ENCODE data around the gene NFIX.
A peak's percentile ranks its signal among the peaks of the same experiment; 100 is the strongest.

NFIX gene

GRCh38 chr19:13043285-13043684 is 48.0 kb downstream of the NFIX start:
- Histone ChIP-seq H3K9ac (ENCODE audit: low read length) (no peak overlapping the region), H3K4me1 (ENCODE audit: control insufficient read depth, insufficient read depth, low read length) (peaks cover 48% of the 10 kb centered on the region), H3K27me3 (ENCODE audit: control insufficient read depth, insufficient read depth, low read length) (no peaks in the 10 kb centered on the region), H3K4me3 (ENCODE audit: low read length) (no peak overlapping the region), H3K36me3 (ENCODE audit: control insufficient read depth, insufficient read depth, low read length) (no peaks in the 10 kb centered on the region), H3K9me3 (ENCODE audit: control insufficient read depth, low read length) (no peaks in the 10 kb centered on the region)

- H3K9ac ChIP-seq (ENCODE audit: low read length), result peak overlapping the region; percentile 7
- H3K36me3 ChIP-seq (ENCODE audit: control insufficient read depth, insufficient read depth, low read length), result no peaks in the 10 kb centered on the region
- H3K4me1 ChIP-seq (ENCODE audit: control insufficient read depth, insufficient read depth, low read length), result peaks cover 47% of the 10 kb centered on the region
- H3K4me3 ChIP-seq (ENCODE audit: low read length), result no peak overlapping the region
- no peaks in the 10 kb centered on the region for H3K9me3 ChIP-seq (ENCODE audit: control insufficient read depth, low read length)
- no peaks in the 10 kb centered on the region for H3K27me3 ChIP-seq (ENCODE audit: control insufficient read depth, insufficient read depth, low read length)
Measured at GRCh38 chr19:13044231-13044836, 49.1 kb downstream of the NFIX start.

GRCh38 chr19:13045812-13046211 is 50.5 kb downstream of the NFIX start:
- Histone ChIP-seq H3K27me3 (ENCODE audit: control insufficient read depth, insufficient read depth, low read length) (no peaks in the 10 kb centered on the region), H3K9me3 (ENCODE audit: control insufficient read depth, low read length) (no peaks in the 10 kb centered on the region), H3K36me3 (ENCODE audit: control insufficient read depth, insufficient read depth, low read length) (no peaks in the 10 kb centered on the region), H3K4me3 (ENCODE audit: low read length) (no peak overlapping the region), H3K4me1 (ENCODE audit: control insufficient read depth, insufficient read depth, low read length) (peaks cover 44% of the 10 kb centered on the region), H3K9ac (ENCODE audit: low read length) (no peak overlapping the region)

DNA sequence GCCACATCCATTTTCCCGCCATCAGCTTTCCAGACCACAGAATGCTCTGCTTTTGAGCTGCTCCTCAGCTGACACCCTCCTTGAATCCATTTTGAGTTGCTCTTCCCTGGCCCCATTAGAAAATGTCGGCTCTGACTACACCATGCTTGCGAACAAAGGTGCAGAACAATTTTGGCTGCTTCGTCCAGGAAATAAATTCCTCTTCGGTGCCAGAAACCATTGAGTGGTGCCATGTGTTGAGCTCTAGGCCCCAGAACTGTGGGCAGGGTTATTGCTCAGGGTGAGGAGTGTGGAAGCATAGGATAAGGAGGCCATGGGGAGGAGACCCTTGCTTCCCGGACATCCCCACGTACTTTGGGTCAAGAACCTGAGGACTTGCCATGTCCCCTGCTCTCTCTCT is 52.1 kb downstream of the NFIX start:
- peaks cover 57% of the 10 kb centered on the region for H3K4me1 ChIP-seq (ENCODE audit: control insufficient read depth, insufficient read depth, low read length)
- H3K9me3 ChIP-seq (ENCODE audit: control insufficient read depth, low read length), result no peaks in the 10 kb centered on the region
- no peaks in the 10 kb centered on the region for H3K36me3 ChIP-seq (ENCODE audit: control insufficient read depth, insufficient read depth, low read length)
- no peak overlapping the region for H3K4me3 ChIP-seq (ENCODE audit: low read length)
- no peaks in the 10 kb centered on the region for H3K27me3 ChIP-seq (ENCODE audit: control insufficient read depth, insufficient read depth, low read length)
- no peak overlapping the region for H3K9ac ChIP-seq (ENCODE audit: low read length)

DNA sequence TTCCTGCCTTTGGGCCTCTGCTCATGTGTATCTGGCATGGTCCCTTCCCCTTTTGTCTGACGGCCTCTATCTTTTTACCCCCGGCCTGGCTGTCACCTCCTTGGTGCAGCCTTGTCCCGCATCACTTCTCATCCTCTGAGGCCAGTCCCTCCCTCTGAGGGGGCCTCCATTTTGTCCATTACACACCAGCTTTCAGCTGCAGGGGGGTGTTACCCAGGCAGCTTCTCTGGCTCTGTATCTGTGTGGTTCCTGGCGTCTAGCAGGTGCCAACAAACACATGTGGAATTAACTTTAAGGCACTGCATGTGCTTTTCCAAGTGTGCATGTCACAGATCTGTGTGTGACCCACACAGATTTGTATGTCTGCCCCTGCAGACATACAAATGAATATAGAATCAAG is 55.0 kb downstream of the NFIX start:
- Histone ChIP-seq H3K9me3 (ENCODE audit: control insufficient read depth, low read length) (no peaks in the 10 kb centered on the region), H3K27me3 (ENCODE audit: control insufficient read depth, insufficient read depth, low read length) (no peaks in the 10 kb centered on the region), H3K36me3 (ENCODE audit: control insufficient read depth, insufficient read depth, low read length) (peaks cover 5% of the 10 kb centered on the region), H3K4me3 (ENCODE audit: low read length) (no peak overlapping the region), H3K4me1 (ENCODE audit: control insufficient read depth, insufficient read depth, low read length) (peaks cover 59% of the 10 kb centered on the region), H3K9ac (ENCODE audit: low read length) (no peak overlapping the region)

- Histone ChIP-seq H3K4me3 (ENCODE audit: low read length) (no peak overlapping the region), H3K27me3 (ENCODE audit: control insufficient read depth, insufficient read depth, low read length) (no peaks in the 10 kb centered on the region), H3K9ac (ENCODE audit: low read length) (peak overlapping the region; percentile 38), H3K4me1 (ENCODE audit: control insufficient read depth, insufficient read depth, low read length) (peaks cover 64% of the 10 kb centered on the region), H3K36me3 (ENCODE audit: control insufficient read depth, insufficient read depth, low read length) (peaks cover 5% of the 10 kb centered on the region), H3K9me3 (ENCODE audit: control insufficient read depth, low read length) (no peaks in the 10 kb centered on the region)
Measured at GRCh38 chr19:13051557-13052165, 56.4 kb downstream of the NFIX start.

GRCh38 chr19:13052447-13053175 is 57.3 kb downstream of the NFIX start:
- H3K4me3 ChIP-seq (ENCODE audit: low read length), result no peak overlapping the region
- H3K9ac ChIP-seq (ENCODE audit: low read length), result peak overlapping the region; percentile 33

GRCh38 chr19:13053238-13053637 is 58.0 kb downstream of the NFIX start:
- no peak overlapping the region for H3K4me3 ChIP-seq (ENCODE audit: low read length)
- peaks cover 5% of the 10 kb centered on the region for H3K36me3 ChIP-seq (ENCODE audit: control insufficient read depth, insufficient read depth, low read length)
- peaks cover 80% of the 10 kb centered on the region for H3K4me1 ChIP-seq (ENCODE audit: control insufficient read depth, insufficient read depth, low read length)
- peak overlapping the region; percentile 60 for H3K9ac ChIP-seq (ENCODE audit: low read length)
- H3K27me3 ChIP-seq (ENCODE audit: control insufficient read depth, insufficient read depth, low read length), result no peaks in the 10 kb centered on the region
- no peaks in the 10 kb centered on the region for H3K9me3 ChIP-seq (ENCODE audit: control insufficient read depth, low read length)

More at GRCh38 chr19:13052447-13053175, 57.3 kb downstream of the NFIX start:
- peaks cover 74% of the 10 kb centered on the region for H3K4me1 ChIP-seq (ENCODE audit: control insufficient read depth, insufficient read depth, low read length)
- H3K27me3 ChIP-seq (ENCODE audit: control insufficient read depth, insufficient read depth, low read length), result no peaks in the 10 kb centered on the region
- no peaks in the 10 kb centered on the region for H3K9me3 ChIP-seq (ENCODE audit: control insufficient read depth, low read length)
- H3K36me3 ChIP-seq (ENCODE audit: control insufficient read depth, insufficient read depth, low read length), result peaks cover 5% of the 10 kb centered on the region

- H3K4me1 ChIP-seq (ENCODE audit: control insufficient read depth, insufficient read depth, low read length), result peaks cover 87% of the 10 kb centered on the region
- no peaks in the 10 kb centered on the region for H3K9me3 ChIP-seq (ENCODE audit: control insufficient read depth, low read length)
- peaks cover 5% of the 10 kb centered on the region for H3K36me3 ChIP-seq (ENCODE audit: control insufficient read depth, insufficient read depth, low read length)
- H3K27me3 ChIP-seq (ENCODE audit: control insufficient read depth, insufficient read depth, low read length), result no peaks in the 10 kb centered on the region
- peak overlapping the region; percentile 60 for H3K9ac ChIP-seq (ENCODE audit: low read length)
- H3K4me3 ChIP-seq (ENCODE audit: low read length), result no peak overlapping the region
Measured at GRCh38 chr19:13053761-13054625, 58.7 kb downstream of the NFIX start.

DNA sequence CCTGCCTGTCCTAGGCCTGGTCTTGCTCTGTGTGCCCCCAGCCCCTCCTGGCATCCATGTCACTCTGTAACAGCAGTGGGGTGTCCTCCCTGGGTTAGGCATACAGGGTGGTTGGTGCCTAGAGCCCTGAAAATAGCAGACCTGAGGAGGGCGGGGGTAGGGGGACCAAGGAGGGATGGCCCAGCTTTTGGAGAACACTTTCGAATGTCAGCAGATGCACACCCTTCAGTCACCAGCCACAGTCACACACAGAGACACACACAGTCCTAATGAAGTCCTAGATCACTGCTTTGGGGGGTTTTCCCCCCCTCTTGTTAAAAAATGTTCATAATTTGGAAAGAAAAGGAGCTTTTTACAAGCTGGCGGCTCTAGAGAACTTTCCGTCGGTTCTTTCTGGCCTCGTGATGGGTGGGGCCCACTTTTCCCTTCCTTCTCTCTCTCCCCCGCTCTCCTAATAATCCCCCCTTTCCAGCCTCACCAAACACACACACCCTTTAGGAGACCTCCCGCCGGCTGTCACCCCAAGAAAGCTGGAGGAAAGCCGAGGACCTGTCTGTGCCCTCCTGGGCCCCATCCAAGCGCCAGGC is 59.4 kb downstream of the NFIX start:
- Histone ChIP-seq H3K27me3 (ENCODE audit: control insufficient read depth, insufficient read depth, low read length) (no peaks in the 10 kb centered on the region), H3K9ac (ENCODE audit: low read length) (peak overlapping the region; percentile 60), H3K4me3 (ENCODE audit: low read length) (no peak overlapping the region), H3K36me3 (ENCODE audit: control insufficient read depth, insufficient read depth, low read length) (peaks cover 5% of the 10 kb centered on the region), H3K9me3 (ENCODE audit: control insufficient read depth, low read length) (no peaks in the 10 kb centered on the region), H3K4me1 (ENCODE audit: control insufficient read depth, insufficient read depth, low read length) (peaks cover 90% of the 10 kb centered on the region)

- peaks cover 5% of the 10 kb centered on the region for H3K36me3 ChIP-seq (ENCODE audit: control insufficient read depth, insufficient read depth, low read length)
- no peak overlapping the region for H3K4me3 ChIP-seq (ENCODE audit: low read length)
- peaks cover 95% of the 10 kb centered on the region for H3K4me1 ChIP-seq (ENCODE audit: control insufficient read depth, insufficient read depth, low read length)
- H3K9me3 ChIP-seq (ENCODE audit: control insufficient read depth, low read length), result no peaks in the 10 kb centered on the region
- H3K9ac ChIP-seq (ENCODE audit: low read length), result peak overlapping the region; percentile 60
- H3K27me3 ChIP-seq (ENCODE audit: control insufficient read depth, insufficient read depth, low read length), result no peaks in the 10 kb centered on the region
Measured at GRCh38 chr19:13055213-13056051, 60.2 kb downstream of the NFIX start.
